Adrenal gland (tissue), 12 donors: Measurements from ENCODE around the gene RUFY2. TPM values are rescaled to one million over a fixed set of nuclear protein-coding genes. Genes with fewer than 3 reads are reported as not detected.

ENCODE experiments used
- DNase-seq, 7 donors: peaks; one replicate each; pipeline ENCODE4 v3.0.0-alpha.2; 2019 to 2020
- H3K27ac ChIP-seq, 5 donors: fragments of 200-600 bp; sonication (generic) in 4 of 5; 1 replicate in 3 of 5; 2 replicates in 2 of 5; pipeline versions ENCODE4 v1.5.1 to v1.8.0; 2016 to 2020; ENCODE audit warnings: mild to moderate bottlenecking in 1 of 5
- H3K27me3 ChIP-seq: fragments of 200-600 bp; 2 replicates; pipeline ENCODE4 v1.8.0; 2021
- H3K36me3 ChIP-seq, 2 donors: fragments of 200-600 bp; replicated peaks in 1 of 2; 1 replicate in 1 of 2; 2 replicates in 1 of 2; pipeline versions ENCODE4 v1.5.1 to v1.8.0; 2018 to 2022
- H3K4me1 ChIP-seq, 2 donors: fragments of 200-600 bp; replicated peaks in 1 of 2; 1 replicate in 1 of 2; 2 replicates in 1 of 2; pipeline versions ENCODE4 v1.5.1 to v1.8.0; 2018 to 2021
- H3K4me3 ChIP-seq, 4 donors: fragments of 200-600 bp; sonication (generic) in 3 of 4; one replicate each; pipeline ENCODE4 v1.5.1; 2016 to 2018
- H3K9me3 ChIP-seq, 3 donors: fragments of 200-600 bp; sonication (generic) in 1 of 3; replicated peaks in 1 of 3; 1 replicate in 2 of 3; 2 replicates in 1 of 3; pipeline versions ENCODE4 v1.5.1 to v1.8.0; 2016 to 2021
- POLR2A ChIP-seq, 2 donors: fragments of 450-650 bp; IDR thresholded peaks; one replicate each; pipeline ENCODE4 v1.6.1; 2017; ENCODE audit warnings: antibody characterized with exemption in 2 of 2, mild to moderate bottlenecking in 2 of 2, moderate library complexity in 1 of 2
- WGBS, 4 donors: extraction: QIAGEN DNeasy Blood & Tissue Kit in 2 of 4; methylation state at CpG; one replicate each; pipeline versions ENCODE4 v1.1.5 to v1.1.7; 2013 to 2017; 5-methylcytosine and 5-hydroxymethylcytosine counted together
- intact Hi-C, 2 donors: fragments of 100-400 bp; cut with DNase I; formaldehyde crosslinking; loops; one replicate each; pipeline versions ENCODE4 v1.14.1 to v1.15.0; 2022 to 2023
- polyA plus RNA-seq, 3 donors: library from polyadenylated mRNA; stranded (reverse); fragments of 200-250 nt in 2 of 3; fragments of 350-450 nt in 1 of 3; fragmentation: Illumina TruSeq in 1 of 3; extraction: RNeasy Lipid Tissue Mini Kit (QIAGEN cat#74804) in 1 of 3; gene quantifications; one replicate each; pipeline ENCODE4 v1.2.3, GENCODE V29; 2013 to 2014
- total RNA-seq, 9 donors: library from RNA; depleted of rRNA in 4 of 9; stranded (reverse); fragments of >200 nt in 4 of 9; fragments of 120-200 nt in 1 of 9; fragmentation: NEBNext Ultra II Directional in 1 of 9; extraction: Animal tissue kit (Norgen Biotek cat#: 25700) in 1 of 9; gene quantifications; one replicate each; pipeline versions ENCODE4 v1.1.0 to v1.2.4, GENCODE V29; 2013 to 2023
- TF ChIP-seq, protein P1 (sequence below), 6 experiments: fragments of 450-650 bp in 4 of 6; fragments of 200-600 bp in 2 of 6; sonication (generic) in 1 of 6; IDR thresholded peaks; 1 replicate in 5 of 6; 2 replicates in 1 of 6; pipeline versions ENCODE4 v1.5.1 to v1.8.0; 2016 to 2021; ENCODE audit warnings: antibody characterized with exemption in 6 of 6, mild to moderate bottlenecking in 2 of 6, moderate library complexity in 1 of 6
- donor health status: healthy with polysubstance abuse.
- donor health status: Bipolar disorder and iron deficiency.
- donor health status: DM: yes; HTN: yes; CAD: no.
- donor health status: DM: no; HTN: no; CAD: no.
- donor health status: DM: no; HTN: no; CAD: no.
- donor health status: DM: yes; HTN: yes; CAD: no.

Gene RUFY2
- total and polyA plus RNA-seq, 12 donors, result 6.5 to 26.0 (median 15.5) TPM

DNA sequence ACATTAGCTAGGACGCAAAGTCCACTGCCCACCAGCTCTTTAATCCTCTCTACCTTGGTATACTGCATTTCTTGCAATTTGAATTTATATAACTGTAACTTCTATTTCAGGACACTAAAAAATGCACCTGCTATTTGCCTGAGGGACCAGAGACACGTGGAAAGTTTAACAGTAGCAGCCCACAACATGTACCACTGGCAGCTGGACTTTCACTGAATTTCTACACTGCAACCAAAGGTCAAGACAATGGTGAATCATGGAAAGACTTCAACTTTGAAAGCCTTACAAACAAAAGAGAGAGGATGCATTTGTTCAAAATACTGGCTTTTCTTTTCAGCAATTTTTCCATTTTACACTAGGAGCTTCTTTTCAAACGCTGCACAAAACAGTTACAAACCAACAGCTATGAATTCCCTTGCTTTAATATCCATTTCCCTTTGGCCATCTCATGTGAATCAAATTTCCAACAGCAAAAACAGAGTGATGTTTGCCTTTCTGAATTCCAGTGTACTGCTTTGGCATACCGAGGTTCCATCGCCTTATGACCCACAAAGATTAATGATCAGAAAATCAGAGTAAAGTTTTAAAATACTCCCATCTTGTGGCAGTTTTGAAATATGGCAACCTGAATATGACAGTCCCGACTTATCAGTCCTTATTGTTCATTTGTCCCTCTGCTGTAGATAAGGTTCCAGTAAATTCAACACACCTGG lies 105.1 kb downstream of the RUFY2 start:
- H3K36me3 ChIP-seq, result no peaks in the 10 kb centered on the region
- no peak overlapping the region for H3K27ac ChIP-seq
- intact Hi-C loops, result loop anchor here in 1 of 2 donors (10.0 kb wide), 3 partner anchors 87 to 437 kb away; no protein-coding TSS in a partner anchor
- H3K9me3 ChIP-seq, result no peaks in the 10 kb centered on the region
- TF ChIP-seq POLR2A (IDR thresholded peaks at IDR 0.05), result no peak
- TF ChIP-seq, protein P1, sequence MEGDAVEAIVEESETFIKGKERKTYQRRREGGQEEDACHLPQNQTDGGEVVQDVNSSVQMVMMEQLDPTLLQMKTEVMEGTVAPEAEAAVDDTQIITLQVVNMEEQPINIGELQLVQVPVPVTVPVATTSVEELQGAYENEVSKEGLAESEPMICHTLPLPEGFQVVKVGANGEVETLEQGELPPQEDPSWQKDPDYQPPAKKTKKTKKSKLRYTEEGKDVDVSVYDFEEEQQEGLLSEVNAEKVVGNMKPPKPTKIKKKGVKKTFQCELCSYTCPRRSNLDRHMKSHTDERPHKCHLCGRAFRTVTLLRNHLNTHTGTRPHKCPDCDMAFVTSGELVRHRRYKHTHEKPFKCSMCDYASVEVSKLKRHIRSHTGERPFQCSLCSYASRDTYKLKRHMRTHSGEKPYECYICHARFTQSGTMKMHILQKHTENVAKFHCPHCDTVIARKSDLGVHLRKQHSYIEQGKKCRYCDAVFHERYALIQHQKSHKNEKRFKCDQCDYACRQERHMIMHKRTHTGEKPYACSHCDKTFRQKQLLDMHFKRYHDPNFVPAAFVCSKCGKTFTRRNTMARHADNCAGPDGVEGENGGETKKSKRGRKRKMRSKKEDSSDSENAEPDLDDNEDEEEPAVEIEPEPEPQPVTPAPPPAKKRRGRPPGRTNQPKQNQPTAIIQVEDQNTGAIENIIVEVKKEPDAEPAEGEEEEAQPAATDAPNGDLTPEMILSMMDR (IDR thresholded peaks at IDR 0.05), result peak; percentile 43 to 68 (median 59)
- H3K4me3 ChIP-seq, result no peak overlapping the region
- H3K4me1 ChIP-seq, result peaks cover 0 to 5% of the 10 kb centered on the region in 2 donors
- H3K27me3 ChIP-seq, result no peaks in the 10 kb centered on the region
- DNase-seq, result peak in 1 of 7 donors; percentile 20
- WGBS, 4 donors, result 45 to 49% (median 48%) methylated on average over 6 of the region's 6 CpGs

DNA sequence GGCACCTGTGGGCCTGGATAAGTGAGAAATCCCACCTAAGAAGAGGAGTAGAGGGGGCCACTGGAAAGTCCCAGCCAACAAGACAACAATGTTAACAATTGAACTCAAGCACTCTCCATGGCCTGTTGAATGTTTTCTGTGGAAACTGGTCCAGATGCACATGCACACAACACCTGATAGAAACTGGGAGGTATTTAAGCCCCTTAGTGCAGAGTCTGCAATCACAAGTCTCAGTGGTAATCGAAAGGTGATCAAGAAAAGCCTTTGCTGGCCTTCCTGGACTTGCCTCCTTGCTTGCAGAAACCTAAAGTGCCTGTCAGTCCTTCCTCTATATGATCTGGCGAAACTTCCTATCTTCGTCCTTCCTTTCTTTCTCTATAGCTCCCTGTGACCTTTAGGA lies 105.8 kb downstream of the RUFY2 start:
- no peak for DNase-seq
- H3K27me3 ChIP-seq, result no peaks in the 10 kb centered on the region
- H3K36me3 ChIP-seq, result no peaks in the 10 kb centered on the region
- TF ChIP-seq POLR2A (IDR thresholded peaks at IDR 0.05), result no peak
- TF ChIP-seq, protein P1 (IDR thresholded peaks at IDR 0.05), result no peak
- 73 to 83% (median 82%) methylated on average over 3 of the region's 3 CpGs for WGBS, 4 donors
- intact Hi-C loops, result loop anchor here in 1 of 2 donors (10.0 kb wide), 3 partner anchors 86 to 436 kb away; no protein-coding TSS in a partner anchor
- H3K9me3 ChIP-seq, result no peaks in the 10 kb centered on the region
- no peak overlapping the region for H3K4me3 ChIP-seq
- H3K4me1 ChIP-seq, result peaks cover 0 to 5% of the 10 kb centered on the region in 2 donors
- H3K27ac ChIP-seq, result no peak overlapping the region

DNA sequence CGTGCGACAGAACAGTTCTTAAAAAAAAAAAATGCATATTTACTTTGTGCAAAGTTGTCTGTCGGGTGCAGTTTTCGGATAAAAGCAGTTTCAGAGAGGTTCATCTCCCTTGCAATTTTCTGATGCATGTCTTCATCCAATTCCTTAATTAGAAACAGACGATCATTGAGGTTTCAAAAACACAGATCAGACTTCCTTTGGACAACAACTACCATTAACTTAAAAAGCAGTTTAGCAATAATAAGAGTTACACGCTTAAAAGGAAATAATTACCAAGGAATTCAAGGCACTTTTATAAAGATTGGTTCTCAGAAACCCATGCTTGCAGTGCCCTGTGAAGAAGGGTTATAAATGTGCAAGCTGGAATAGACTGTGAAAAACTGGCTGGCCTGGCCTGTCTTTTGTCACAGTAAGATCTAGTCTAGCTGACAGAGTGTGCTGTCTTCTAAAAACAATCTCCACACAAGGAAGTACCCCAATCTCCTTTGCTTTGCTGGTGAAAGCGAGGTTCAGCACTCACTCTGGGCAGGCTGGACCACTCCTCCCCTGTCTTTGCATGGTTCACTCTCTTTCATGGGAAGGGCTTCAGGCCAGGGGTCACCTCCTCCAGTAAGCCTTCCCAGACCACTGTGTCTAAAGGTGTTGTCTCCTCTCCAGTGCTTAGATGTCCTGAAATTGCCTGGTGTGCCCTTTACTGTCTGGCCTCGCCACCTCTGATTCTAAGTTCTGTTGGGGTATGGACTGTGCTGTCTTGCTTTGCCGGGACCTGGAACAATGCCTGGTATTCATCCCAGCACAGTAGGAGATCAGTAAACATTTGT lies 110.0 kb downstream of the RUFY2 start:
- WGBS, 4 donors, result 77 to 86% (median 82%) methylated on average over 9 of the region's 9 CpGs

More for the DNA sequence above, 110.0 kb downstream of the RUFY2 start:
- H3K27ac ChIP-seq, result no peak overlapping the region
- H3K4me1 ChIP-seq, result no peaks in the 10 kb centered on the region
- H3K36me3 ChIP-seq, result no peaks in the 10 kb centered on the region
- no peaks in the 10 kb centered on the region for H3K27me3 ChIP-seq
- intact Hi-C loops, result loop anchor here in 1 of 2 donors (10.0 kb wide), 1 partner anchor 62 kb away; the partner anchor contains the start of gene ATOH7
- no peak overlapping the region for H3K4me3 ChIP-seq
- H3K9me3 ChIP-seq, result no peaks in the 10 kb centered on the region
- no peak for DNase-seq
- no peak for TF ChIP-seq POLR2A (IDR thresholded peaks at IDR 0.05)
- TF ChIP-seq, protein P1 (IDR thresholded peaks at IDR 0.05), result no peak

Other genes with a start within 250 kb of the RUFY2 start
- under 1 TPM in 4 of 9 donors, not detected in 5; 0.14 to 0.34 (median 0.23) TPM for gene ATOH7, start 175.2 kb downstream of the RUFY2 start, total RNA-seq
- under 1 TPM in 2 of 3 donors, not detected in 1; 0.48 to 0.71 TPM for gene ATOH7, start 175.2 kb downstream of the RUFY2 start, polyA plus RNA-seq
- 100 to 1,000 TPM in 1 of 9 donors, 10 to 100 TPM in 8; 12.9 to 113 (median 34.3) TPM for gene HNRNPH3, start 75.2 kb downstream of the RUFY2 start, total RNA-seq
- 100 to 1,000 TPM; 126 to 291 (median 237) TPM for gene HNRNPH3, start 75.2 kb downstream of the RUFY2 start, polyA plus RNA-seq
- 10 to 100 TPM; 11.6 to 32.9 (median 18.7) TPM for gene PBLD, start 74.3 kb downstream of the RUFY2 start, total RNA-seq
- 10 to 100 TPM in 1 of 3 donors, 1 to 10 TPM in 2; 6.8 to 20.0 (median 7.7) TPM for gene PBLD, start 74.3 kb downstream of the RUFY2 start, polyA plus RNA-seq
- gene DNA2, start 64.7 kb upstream of the RUFY2 start, total RNA-seq, result 1 to 10 TPM in 7 of 9 donors, under 1 TPM in 2; 0.55 to 8.4 (median 1.7) TPM
- 1 to 10 TPM in 2 of 3 donors, under 1 TPM in 1; 0.64 to 1.8 (median 1.4) TPM for gene DNA2, start 64.7 kb upstream of the RUFY2 start, polyA plus RNA-seq
- gene SLC25A16, start 120.2 kb upstream of the RUFY2 start, total RNA-seq, result 100 to 1,000 TPM in 1 of 9 donors, 10 to 100 TPM in 6, 1 to 10 TPM in 2; 6.3 to 177 (median 19.7) TPM
- 10 to 100 TPM; 14.5 to 31.7 (median 14.7) TPM for gene SLC25A16, start 120.2 kb upstream of the RUFY2 start, polyA plus RNA-seq
- 10 to 100 TPM in 1 of 9 donors, 1 to 10 TPM in 7, under 1 TPM in 1; 0.91 to 10.0 (median 1.7) TPM for gene TET1, start 153.1 kb upstream of the RUFY2 start, total RNA-seq
- gene TET1, start 153.1 kb upstream of the RUFY2 start, polyA plus RNA-seq, result under 1 TPM; 0.07 to 0.75 (median 0.24) TPM